ENCODE data around the gene CASQ2. TPM values are rescaled to one million over a fixed set of nuclear protein-coding genes. Genes with fewer than 3 reads are reported as not detected.

CASQ2 gene
- total and polyA plus RNA-seq, 9 of the 15 experiments (the other 6 are each of a cell fraction or from before 2014, with no cell fraction given) = not detected

GRCh38 chr1:115660151-115660550, 108.4 kb downstream of the CASQ2 start:
- DNase-seq (ENCODE audit: extremely low read depth in 1 of 4, low spot score in 3 of 4) (no peak), FAIRE-seq (no peak), ATAC-seq (no peak)
- peaks cover 87% of the 10 kb centered on the region for H3K36me3 ChIP-seq (ENCODE audit: control insufficient read depth, insufficient read depth, low read length)
- no peaks in the 10 kb centered on the region for H3K9me1 ChIP-seq (ENCODE audit: control insufficient read depth, insufficient read depth, low read length)
- 98% methylated on average over 5 of the region's 5 CpGs for WGBS (ENCODE audit: insufficient coverage, low coverage, missing lambda C conversion rate)
- BruUV-seq (replicated peaks) = no TSS peak
- POLR2A ChIA-PET = interaction anchor here (1.8 to 3.2 kb wide), 2 partner anchors 9 to 11 kb away, joined by 9 to 17 read pairs; no protein-coding TSS in a partner anchor
- TF ChIP-seq, protein P1, sequence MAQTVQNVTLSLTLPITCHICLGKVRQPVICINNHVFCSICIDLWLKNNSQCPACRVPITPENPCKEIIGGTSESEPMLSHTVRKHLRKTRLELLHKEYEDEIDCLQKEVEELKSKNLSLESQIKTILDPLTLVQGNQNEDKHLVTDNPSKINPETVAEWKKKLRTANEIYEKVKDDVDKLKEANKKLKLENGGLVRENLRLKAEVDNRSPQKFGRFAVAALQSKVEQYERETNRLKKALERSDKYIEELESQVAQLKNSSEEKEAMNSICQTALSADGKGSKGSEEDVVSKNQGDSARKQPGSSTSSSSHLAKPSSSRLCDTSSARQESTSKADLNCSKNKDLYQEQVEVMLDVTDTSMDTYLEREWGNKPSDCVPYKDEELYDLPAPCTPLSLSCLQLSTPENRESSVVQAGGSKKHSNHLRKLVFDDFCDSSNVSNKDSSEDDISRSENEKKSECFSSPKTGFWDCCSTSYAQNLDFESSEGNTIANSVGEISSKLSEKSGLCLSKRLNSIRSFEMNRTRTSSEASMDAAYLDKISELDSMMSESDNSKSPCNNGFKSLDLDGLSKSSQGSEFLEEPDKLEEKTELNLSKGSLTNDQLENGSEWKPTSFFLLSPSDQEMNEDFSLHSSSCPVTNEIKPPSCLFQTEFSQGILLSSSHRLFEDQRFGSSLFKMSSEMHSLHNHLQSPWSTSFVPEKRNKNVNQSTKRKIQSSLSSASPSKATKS (CRISPR knock-in tag; IDR thresholded peaks at IDR 0.05) = no peak
- TF ChIP-seq GABPA (tag; conservative IDR thresholded peaks at IDR 0.05; ENCODE audit: low read depth) = no peak
- no peak for TF ChIP-seq THAP12 (CRISPR knock-in tag; IDR thresholded peaks at IDR 0.05)
- no peak for TF ChIP-seq NCOA2 (IDR thresholded peaks at IDR 0.05; ENCODE audit: partially characterized antibody in 2 of 2)
- TF ChIP-seq SMAD3 (CRISPR knock-in tag; conservative IDR thresholded peaks at IDR 0.05) = no peak
- TF ChIP-seq CGGBP1 (CRISPR knock-in tag; IDR thresholded peaks at IDR 0.05) = no peak
- TF ChIP-seq SRSF7 (optimal IDR thresholded peaks at IDR 0.05; ENCODE audit: low read depth, low read length) = no peak
- TF ChIP-seq ADNP (tag; IDR thresholded peaks at IDR 0.05) = no peak
- TF ChIP-seq ATF1 (CRISPR knock-in tag; IDR thresholded peaks at IDR 0.05) = no peak
- TF ChIP-seq ATF1 (tag; IDR thresholded peaks at IDR 0.05) = no peak
- no peak for TF ChIP-seq MEF2A (IDR thresholded peaks at IDR 0.05; ENCODE audit: control insufficient read depth, low read depth, low read length)
- no peak for TF ChIP-seq KLF1 (tag; IDR thresholded peaks at IDR 0.05)
- no peak overlapping the region for H2AFZ ChIP-seq (ENCODE audit: low read depth, low read length)
- H4K20me1 ChIP-seq (replicated peaks; ENCODE audit: control insufficient read depth, insufficient read depth, low read length) = no peaks in the 10 kb centered on the region
- intact Hi-C loops (cut with micrococcal nuclease) (no loop called here), in situ Hi-C loops (cut with MboI) (no loop called here)
- H3K4me2 ChIP-seq (ENCODE audit: insufficient read depth, low read length) = no peak overlapping the region
- H3K4me3 ChIP-seq = no peak overlapping the region
- H3K4me1 ChIP-seq (replicated peaks in 1 of 2; ENCODE audit: control insufficient read depth in 2 of 2, insufficient read depth in 2 of 2, low read length in 2 of 2) = peaks cover 5 to 8% of the 10 kb centered on the region in 2 experiments; a peak in 4 of 5 replicates
- H3K27me3 ChIP-seq (ENCODE audit: control insufficient read depth in 2 of 2, insufficient read depth in 2 of 2, low read length in 2 of 2) = no peaks in the 10 kb centered on the region
- no peak overlapping the region for H3K9ac ChIP-seq (ENCODE audit: insufficient read depth in 1 of 2, low read depth in 2 of 2, low read length in 2 of 2)
- CTCF ChIA-PET (ENCODE audit: low intra/inter-chr PET ratio) = no interaction called here
- no peaks in the 10 kb centered on the region for H3K9me3 ChIP-seq (replicated peaks; ENCODE audit: control insufficient read depth, insufficient read depth, low read depth, low read length)
- peaks cover 26% of the 10 kb centered on the region; the same call in 2 of the 3 replicates for H3K79me2 ChIP-seq (ENCODE audit: control insufficient read depth, insufficient read depth, low read length)
- no peak overlapping the region for H3K27ac ChIP-seq (ENCODE audit: extremely low read depth, low read depth, low read length)

All from K562 (cell line).